T follicular helper cell (primary cell): Measurements from ENCODE around the gene HDAC8.
"Not testable (repeated sequence)": the region's sequence is repeated elsewhere in the genome, so short reads cannot be mapped to it uniquely, and the experiment has no call there.

Source experiments
- DNase-seq: peaks from one replicate; pipeline ENCODE4 v3.0.0-alpha.2; 2020; ENCODE audit warnings: low read depth

HDAC8 gene

GRCh38 chrX:72373136-72373535, 199.5 kb downstream of the HDAC8 start:
- no peak for DNase-seq

GRCh38 chrX:72372735-72373134, 199.9 kb downstream of the HDAC8 start:
- no peak for DNase-seq

- no peak for DNase-seq
Measured at GRCh38 chrX:72371405-72371804, 201.2 kb downstream of the HDAC8 start.

- no peak for DNase-seq
Measured at GRCh38 chrX:72368796-72369195, 203.8 kb downstream of the HDAC8 start.

GRCh38 chrX:72367516-72367915, 205.1 kb downstream of the HDAC8 start:
- DNase-seq, result no peak

GRCh38 chrX:72366701-72367454, 205.8 kb downstream of the HDAC8 start:
- no peak for DNase-seq

- no peak for DNase-seq
Measured at GRCh38 chrX:72366178-72366577, 206.5 kb downstream of the HDAC8 start.

- no peak for DNase-seq
Measured at GRCh38 chrX:72365126-72365525, 207.5 kb downstream of the HDAC8 start.

- no peak for DNase-seq
Measured at GRCh38 chrX:72360326-72360725, 212.3 kb downstream of the HDAC8 start.

- DNase-seq, result no peak
Measured at GRCh38 chrX:72358313-72358712, 214.3 kb downstream of the HDAC8 start.

- DNase-seq, result no peak
Measured at GRCh38 chrX:72352786-72353185, 219.9 kb downstream of the HDAC8 start.

GRCh38 chrX:72351606-72352334, 220.9 kb downstream of the HDAC8 start:
- no peak for DNase-seq

- DNase-seq, result no peak
Measured at GRCh38 chrX:72349190-72349589, 223.5 kb downstream of the HDAC8 start.

- no peak for DNase-seq
Measured at GRCh38 chrX:72348247-72348979, 224.2 kb downstream of the HDAC8 start.

- no peak for DNase-seq
Measured at GRCh38 chrX:72347366-72347765, 225.3 kb downstream of the HDAC8 start.

GRCh38 chrX:72346302-72346949, 226.2 kb downstream of the HDAC8 start:
- no peak for DNase-seq

- no peak for DNase-seq
Measured at GRCh38 chrX:72340626-72341025, 232.0 kb downstream of the HDAC8 start.

GRCh38 chrX:72340041-72340440, 232.6 kb downstream of the HDAC8 start:
- no peak for DNase-seq

GRCh38 chrX:72330131-72330530, 242.5 kb downstream of the HDAC8 start:
- no peak for DNase-seq

- DNase-seq, result no peak
Measured at GRCh38 chrX:72326605-72327300, 245.9 kb downstream of the HDAC8 start.

GRCh38 chrX:72319651-72320050, 253.0 kb downstream of the HDAC8 start:
- DNase-seq, result not testable (repeated sequence)

GRCh38 chrX:72317139-72317538, 255.5 kb downstream of the HDAC8 start:
- no peak for DNase-seq
